IPS-18c (cell line): ENCODE data around the gene MRPS7.

Experiments
- H3K4me3 ChIP-seq: 2 replicates; pipeline ENCODE4 v1.7.0; 2013; ENCODE audit warnings: low read depth, mild to moderate bottlenecking, low read length, moderate library complexity; ENCODE audit not compliant: insufficient read depth
- H3K9me3 ChIP-seq: one replicate; pipeline ENCODE4 v1.6.1; 2013; ENCODE audit warnings: mild to moderate bottlenecking, low read length, moderate library complexity; ENCODE audit not compliant: control insufficient read depth, insufficient read depth

MRPS7 gene

DNA sequence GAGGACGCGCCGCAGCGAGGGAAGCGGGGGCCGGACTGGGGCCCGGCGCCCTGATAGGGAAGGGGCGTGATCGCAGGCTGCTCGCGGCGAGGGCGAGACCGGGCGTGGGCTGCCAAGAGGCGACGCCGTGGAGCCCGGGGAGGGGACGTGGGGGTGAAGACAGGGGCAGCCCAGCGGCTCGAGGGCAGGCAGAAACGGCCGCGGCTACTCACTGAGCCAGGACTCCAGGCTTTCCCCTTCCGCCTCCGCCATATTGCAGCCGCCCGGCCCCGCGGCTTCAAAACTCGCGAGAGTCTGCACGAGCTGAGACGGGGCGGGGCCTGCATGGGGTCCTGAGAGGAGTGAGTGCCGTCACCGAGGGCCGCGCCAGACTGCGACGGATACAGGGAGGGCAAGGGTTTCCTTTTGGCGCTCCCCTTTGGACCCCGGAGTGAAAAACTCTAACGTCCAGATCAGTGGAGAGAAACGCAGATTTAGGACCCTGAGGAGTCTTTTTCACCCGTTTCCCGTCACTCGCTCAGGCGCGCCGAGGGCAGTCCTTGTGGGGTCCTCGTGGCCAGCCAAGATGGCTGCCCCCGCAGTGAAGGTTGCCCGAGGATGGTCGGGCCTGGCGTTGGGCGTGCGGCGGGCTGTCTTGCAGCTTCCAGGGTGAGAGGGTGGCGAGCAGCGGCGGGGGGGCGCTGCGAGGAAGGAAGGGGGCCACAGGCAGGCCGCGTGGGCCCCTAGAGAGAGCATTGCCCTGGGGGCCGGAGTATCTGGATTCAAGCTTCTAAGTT, at the start of gene MRPS7, which contains the start of gene GGA3:
MRPS7 (plus strand) TSS at position 544 of the 776 bp plus-strand sequence; CDS start at position 566, 22 bp downstream.
GGA3 (minus strand) TSS at position 271 of the 776 bp plus-strand sequence; CDS start at position 252, 19 bp downstream.
- Histone ChIP-seq H3K4me3 (peak within 1 kb of the TSS; percentile 98), H3K9me3 (no peaks in the 10 kb centered on the region)

DNA sequence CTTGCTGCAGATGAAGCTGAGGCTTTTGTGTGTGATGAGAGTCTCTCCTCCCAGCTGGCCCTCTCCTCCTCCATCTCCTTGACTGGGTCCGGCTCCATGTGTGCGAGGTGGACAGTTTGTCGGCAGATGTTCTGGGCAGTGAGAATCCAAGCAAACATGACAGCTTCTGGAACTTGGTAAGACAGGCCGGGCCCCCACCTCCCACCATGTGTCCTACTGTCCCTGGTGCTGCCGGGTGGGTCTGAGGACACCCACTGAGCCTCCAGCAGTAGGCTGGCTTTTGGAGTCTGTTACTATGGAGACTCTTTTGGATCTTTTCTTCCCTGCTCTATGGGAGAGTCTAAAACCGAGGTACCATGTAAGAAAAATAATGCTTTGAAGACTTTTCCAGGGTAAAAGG, 43.5 kb upstream of the MRPS7 start:
- Histone ChIP-seq H3K9me3 (no peaks in the 10 kb centered on the region), H3K4me3 (no peak overlapping the region)

DNA sequence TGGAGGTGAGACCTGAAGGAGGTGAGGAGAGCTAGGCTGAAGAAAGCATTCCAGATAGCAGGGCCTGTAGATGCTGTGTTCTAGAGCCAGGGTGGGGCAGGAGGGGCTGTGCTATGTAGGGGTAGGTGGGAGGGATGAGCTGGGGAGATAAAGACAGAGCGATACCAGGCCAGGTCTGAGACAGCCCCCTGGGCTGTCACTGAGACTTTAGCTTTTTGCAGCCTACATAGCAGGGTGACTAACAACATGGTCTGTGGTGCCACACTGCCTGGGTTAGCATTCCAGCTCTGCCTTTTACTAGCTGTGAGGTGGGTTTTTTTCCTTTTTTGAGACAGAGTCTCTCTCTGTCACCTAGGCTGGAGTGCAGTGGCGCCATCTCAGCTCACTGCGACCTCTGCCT, 41.9 kb upstream of the MRPS7 start:
- no peak overlapping the region for H3K4me3 ChIP-seq
- no peaks in the 10 kb centered on the region for H3K9me3 ChIP-seq

DNA sequence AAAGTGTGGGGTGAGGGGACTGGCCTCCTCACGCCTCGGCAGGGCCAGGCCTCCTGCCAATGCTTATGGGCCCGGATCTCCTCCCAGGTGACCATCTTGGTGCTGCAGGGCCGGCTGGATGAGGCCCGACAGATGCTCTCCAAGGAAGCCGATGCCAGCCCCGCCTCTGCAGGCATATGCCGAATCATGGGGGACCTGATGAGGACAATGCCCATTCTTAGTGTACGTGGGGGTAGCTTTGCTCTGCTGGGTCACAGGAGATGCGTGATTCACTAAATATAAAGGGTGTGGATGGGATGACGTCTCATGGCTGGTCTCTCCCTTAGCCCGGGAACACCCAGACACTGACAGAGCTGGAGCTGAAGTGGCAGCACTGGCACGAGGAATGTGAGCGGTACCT, 36.7 kb upstream of the MRPS7 start:
- Histone ChIP-seq H3K9me3 (no peaks in the 10 kb centered on the region), H3K4me3 (no peak overlapping the region)

DNA sequence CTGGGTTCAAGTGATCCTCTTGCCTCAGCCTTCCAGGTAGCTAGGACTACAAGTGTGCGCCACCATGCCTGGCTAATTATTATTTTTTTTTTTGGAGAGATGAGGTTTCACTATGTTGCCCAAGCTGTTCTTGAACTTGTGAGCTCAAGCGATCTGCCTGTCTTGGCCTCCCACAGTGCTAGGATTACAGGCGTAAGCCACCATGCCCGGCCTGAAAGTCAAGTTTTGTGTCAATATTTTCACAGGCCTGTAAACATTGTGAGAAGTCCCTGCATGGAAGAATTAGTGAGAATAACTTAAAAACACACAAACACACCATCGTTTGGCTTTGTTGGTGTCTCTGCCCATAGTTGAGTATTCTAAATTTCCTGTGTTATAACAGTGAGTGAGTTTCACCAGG, 34.0 kb upstream of the MRPS7 start:
- Histone ChIP-seq H3K4me3 (no peak overlapping the region), H3K9me3 (no peaks in the 10 kb centered on the region)

DNA sequence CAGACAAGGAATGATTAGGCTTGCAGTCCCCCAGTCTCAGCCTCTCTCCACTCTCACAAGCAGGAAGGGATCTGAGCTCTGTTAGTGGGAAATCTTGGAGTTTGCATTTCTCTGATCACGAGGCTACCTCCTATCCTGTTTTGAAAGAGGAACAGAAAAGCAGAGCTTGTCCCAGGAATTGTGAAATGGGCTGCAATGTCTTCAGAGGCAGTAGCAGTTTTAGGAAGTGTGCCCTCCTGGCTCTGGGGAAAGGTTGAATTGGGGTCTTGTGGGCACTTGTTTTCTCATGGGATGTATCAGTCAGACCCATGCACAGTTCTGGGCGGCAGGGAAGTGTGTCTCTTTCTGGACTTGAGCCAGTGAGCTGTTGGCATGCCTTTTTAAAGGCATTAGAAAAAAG, 33.4 kb upstream of the MRPS7 start:
- Histone ChIP-seq H3K4me3 (no peak overlapping the region), H3K9me3 (no peaks in the 10 kb centered on the region)

DNA sequence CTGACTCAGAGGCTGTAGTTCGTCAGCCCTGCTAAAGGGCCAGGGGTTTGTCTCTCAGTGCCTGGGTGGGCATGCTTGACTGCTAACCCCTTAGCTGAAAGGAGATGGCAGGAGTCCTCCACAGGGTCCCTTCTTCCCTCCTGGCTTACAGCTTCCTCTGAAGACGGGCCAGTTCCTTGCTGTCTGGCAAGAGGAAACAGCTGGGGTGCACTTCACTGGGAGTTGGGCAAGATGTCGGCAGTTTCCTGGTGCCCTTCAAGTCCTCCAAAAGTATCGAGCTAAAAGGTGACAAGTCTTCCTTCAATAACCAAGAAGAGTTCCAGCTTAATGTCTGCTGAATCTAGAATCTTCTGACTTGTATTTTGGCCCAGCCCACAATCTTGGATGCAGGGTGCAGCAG, 32.8 kb upstream of the MRPS7 start:
- no peaks in the 10 kb centered on the region for H3K9me3 ChIP-seq
- no peak overlapping the region for H3K4me3 ChIP-seq

DNA sequence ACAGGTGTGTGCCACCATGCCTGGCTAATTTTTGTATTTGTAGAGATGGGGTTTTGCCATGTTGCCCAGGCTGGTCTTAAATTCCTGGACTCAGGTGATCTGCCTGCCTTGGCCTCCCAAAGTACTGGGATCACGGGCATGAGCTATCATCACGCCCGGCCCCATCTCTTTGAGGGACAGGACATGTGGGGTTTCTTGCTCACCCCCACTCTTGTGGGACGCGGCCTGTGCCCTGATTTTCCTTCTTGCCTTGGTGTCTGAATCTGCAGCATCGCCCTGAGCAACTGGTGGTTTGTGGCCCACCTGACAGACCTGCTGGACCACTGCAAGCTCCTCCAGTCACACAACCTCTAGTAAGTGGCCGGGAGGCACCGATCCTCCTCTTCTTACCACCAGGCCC, 30.6 kb upstream of the MRPS7 start:
- no peak overlapping the region for H3K4me3 ChIP-seq

DNA sequence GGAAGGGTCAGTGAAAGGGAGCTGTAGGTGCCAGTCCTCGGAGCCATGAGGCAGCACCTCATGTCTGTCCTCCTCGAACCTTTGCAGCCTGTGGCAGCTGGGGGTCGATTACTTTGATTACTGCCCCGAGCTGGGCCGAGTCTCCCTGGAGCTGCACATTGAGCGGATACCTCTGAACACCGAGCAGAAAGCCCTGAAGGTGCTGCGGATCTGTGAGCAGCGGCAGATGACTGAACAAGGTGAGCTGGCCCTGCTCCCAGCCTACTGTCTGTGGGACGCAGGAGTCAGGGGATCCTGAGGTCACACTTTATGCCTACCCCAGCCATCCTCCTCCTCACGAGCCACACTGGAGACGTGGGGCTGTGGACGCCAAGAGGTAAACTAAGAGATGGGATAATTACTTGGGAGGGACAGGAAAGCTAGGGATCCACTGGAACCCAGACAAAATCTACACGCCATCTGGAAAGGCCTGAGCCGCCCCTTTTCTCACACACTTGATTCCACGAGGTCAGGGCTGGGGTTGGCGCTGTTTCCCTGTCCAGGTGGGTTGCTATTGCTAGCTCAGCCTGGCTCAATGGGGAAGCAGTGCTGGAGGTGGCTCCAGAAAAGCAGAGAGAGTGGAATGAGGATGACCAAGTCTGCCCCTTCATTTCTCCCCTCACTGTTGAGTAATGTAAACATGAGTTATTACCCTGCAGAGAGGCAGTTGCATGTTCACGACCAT, 29.8 kb upstream of the MRPS7 start:
- Histone ChIP-seq H3K4me3 (no peak overlapping the region), H3K9me3 (no peaks in the 10 kb centered on the region)

More for the DNA sequence above, 30.6 kb upstream of the MRPS7 start:
- H3K9me3 ChIP-seq: no peaks in the 10 kb centered on the region

DNA sequence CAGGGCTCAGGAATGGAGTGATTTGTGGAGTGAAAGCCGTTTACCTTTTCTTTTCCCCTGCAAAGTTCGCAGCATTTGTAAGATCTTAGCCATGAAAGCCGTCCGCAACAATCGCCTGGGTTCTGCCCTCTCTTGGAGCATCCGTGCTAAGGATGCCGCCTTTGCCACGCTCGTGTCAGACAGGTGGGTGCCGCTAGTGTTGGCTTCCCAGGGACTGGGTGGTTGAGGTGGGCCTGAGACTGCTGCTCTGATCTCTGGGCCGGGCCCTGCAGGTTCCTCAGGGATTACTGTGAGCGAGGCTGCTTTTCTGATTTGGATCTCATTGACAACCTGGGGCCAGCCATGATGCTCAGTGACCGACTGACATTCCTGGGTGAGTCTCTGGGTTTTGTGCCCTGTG, 28.9 kb upstream of the MRPS7 start:
- H3K9me3 ChIP-seq: no peaks in the 10 kb centered on the region
- H3K4me3 ChIP-seq: no peak overlapping the region

DNA sequence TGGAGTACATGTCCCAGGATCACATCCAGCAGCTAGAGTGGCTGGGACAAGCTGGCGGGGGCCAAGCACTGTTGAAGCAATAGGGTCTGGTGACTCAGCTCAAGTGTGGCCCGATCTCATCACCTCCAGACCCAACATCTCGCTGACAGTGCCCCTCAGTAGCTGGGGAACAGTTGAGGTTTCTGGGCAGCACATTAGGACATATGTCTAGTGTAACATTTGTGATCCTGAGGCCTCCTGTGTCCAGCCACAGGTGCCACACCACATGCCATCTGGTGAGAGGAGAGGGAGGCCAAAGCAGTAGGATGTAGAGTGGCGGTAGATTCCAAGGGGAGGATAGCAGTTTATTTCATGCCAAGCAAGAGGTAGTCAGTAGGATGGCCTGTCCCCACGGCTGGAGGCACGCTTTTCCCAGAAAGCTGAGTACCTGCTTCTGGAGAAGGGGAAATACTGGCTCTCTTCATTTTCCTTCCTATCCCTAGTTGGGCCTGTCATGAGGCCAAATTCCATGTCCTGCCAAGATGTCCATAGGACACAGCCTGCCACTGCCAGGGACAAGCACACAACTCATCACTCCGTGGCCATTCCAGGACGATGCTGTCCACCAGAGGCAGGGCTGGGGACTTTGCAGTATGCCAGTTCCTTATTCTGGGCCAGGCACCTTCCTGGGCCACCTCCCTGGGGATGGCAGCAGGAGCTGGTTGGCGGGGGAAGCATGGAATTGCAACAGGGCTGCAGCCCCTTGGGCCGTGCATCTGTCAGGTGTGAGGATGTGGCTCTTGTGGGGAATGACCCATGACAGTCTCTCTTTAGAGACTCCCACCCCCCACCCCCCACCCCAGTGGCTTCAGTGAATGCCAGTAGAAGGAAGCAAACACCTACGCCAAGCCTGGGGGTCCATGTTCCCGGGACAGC, 24.3 kb upstream of the MRPS7 start:
- H3K4me3 ChIP-seq: no peak overlapping the region
- no peaks in the 10 kb centered on the region for H3K9me3 ChIP-seq

DNA sequence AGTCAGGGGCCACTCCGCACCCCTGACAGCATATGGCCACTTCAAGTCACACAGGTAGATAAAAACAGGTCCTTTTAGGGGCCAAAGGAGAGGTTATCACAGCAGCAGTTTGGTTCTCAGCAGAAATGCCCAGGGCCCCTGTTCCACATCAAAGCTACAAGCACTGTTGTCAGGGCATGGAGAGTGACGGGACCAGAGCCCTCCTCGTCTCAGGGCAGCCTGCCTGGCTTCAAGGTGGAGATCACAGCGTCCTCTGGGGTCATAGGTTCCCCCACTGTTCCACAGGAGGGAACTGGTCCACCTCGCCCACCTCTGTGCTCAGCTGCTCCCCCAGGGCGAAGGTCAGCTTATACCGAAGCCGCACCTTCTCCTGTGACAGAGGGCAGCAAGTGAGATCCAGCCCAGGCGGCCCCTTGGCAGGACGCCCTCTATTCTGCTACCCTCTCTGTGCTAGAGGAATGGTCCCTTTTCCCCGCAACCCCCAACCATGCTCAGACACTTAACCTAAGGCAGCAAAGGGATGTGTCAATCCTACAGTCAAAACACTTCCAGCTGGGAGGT, 23.6 kb upstream of the MRPS7 start:
- H3K9me3 ChIP-seq: no peaks in the 10 kb centered on the region
- no peak overlapping the region for H3K4me3 ChIP-seq

DNA sequence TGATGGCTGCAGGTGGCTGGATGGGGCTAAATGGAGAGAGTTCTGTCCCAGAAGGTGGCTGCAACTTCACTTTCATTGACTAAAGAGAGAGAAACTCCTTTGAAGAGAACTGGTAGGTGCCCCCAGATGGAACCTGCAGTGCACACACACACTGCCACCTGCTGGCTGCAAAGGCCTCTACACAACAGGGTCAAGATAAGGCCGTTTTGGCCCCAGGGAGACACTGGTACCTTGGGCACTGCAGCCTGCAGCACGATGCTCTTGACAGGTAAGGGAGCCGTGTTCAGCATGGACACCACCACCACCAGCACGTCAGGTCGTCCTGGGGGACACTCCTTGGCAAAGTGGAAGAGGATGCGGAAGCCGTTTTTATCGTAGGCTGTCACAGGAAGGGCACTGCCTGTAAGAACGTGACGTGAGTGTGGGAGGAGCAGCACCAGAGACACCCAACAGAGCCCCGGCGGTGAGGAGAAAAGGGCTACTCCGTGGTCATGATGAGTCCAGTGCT, 22.9 kb upstream of the MRPS7 start:
- H3K4me3 ChIP-seq: no peak overlapping the region
- no peaks in the 10 kb centered on the region for H3K9me3 ChIP-seq

DNA sequence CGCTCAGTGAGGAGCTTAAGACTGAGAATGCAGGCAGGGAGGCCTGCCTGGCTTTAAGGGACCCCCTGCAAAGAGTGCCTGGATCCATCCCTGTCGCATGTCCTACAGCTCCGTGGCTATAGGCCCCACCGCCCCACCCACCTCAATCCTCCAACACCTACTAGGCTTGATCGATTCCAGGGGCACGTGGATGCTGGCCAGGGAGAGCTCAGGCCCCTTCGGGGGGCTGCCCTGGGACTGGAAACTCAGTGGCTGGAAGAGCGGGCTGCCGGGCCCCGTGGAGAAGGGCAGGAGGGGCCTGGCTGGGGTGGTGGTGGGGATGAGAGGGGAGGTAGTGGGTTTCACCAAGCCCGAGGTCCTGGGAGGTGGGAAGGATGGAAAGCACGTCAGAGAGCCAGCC, 22.5 kb upstream of the MRPS7 start:
- no peaks in the 10 kb centered on the region for H3K9me3 ChIP-seq
- no peak overlapping the region for H3K4me3 ChIP-seq

DNA sequence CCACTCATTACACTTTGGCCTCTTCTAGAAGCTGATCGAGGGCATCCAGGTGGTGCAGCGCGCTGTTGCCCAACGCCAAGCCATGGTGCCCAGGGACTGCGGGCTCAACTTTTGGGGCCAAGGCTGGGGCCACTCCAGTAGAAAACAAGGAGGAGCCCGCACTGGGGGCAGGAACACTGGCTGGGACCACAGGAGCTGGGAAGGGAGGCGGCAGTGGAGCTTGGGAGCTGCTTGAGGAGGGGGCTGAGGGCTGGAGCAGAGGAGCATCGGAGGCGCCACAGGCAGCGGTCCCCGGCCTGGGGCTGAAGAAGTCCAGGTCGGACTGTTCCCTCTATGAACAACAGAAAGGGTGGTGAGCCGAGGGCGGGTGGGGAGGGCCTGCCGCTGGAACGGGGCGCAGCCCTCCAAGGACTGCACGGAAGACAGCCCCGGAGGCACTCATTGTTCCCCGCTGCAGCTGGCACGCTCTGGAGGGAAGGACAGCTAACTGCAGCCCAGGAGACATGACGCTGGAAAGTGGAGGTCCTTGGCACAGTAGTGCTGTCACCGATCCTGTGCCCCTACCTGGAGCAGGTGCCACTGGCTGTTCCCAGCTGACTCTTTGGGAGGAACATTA, 21.8 kb upstream of the MRPS7 start:
- Histone ChIP-seq H3K4me3 (no peak overlapping the region), H3K9me3 (no peaks in the 10 kb centered on the region)

DNA sequence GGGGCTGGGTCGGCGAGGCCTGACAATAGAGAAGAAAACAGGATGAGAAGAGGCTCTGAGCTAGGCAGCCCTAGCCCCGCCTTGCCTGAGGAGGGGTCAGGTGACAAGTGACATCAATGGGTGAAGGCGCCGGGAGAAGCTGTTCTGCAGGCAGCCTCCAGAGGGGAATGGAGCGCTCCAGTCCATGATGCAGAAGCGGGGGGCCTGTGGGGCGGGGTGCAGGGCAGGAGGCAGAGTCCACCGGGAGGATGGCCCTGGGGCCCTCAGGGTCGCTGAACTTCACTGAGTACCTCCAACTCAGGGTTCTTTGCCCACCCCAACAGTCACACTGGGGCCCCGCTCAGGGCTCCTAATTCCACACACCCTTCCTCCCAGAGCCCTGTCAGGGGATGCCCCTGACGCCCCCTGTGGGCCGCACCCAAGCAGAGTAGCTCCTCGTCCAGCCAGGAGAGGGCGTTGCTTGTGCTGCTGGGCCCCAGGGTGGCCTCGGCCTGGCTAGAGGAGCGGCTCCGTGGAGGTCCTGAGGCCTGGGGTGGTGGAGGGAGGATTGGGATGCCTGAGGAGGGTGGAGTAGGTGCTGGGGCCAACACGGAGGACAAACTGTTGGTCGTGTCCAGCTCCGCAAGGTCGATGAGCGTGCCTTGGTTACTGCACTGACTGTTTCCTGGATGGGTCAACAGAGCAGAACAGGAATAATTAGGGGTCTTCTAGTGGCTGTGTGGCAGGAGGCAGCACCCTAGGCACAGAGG, 21.1 kb upstream of the MRPS7 start:
- Histone ChIP-seq H3K9me3 (no peaks in the 10 kb centered on the region), H3K4me3 (no peak overlapping the region)
